ENCODE results near the gene EMID1.
A peak's percentile ranks its signal among the peaks of the same experiment; 100 is the strongest.

EMID1 gene

GRCh38 chr22:29298641-29299040 is 92.9 kb downstream of the EMID1 start:
- DNase-seq = no peak

- no peak for DNase-seq
Measured at GRCh38 chr22:29299136-29299900, 93.6 kb downstream of the EMID1 start.

- no peak for DNase-seq
Measured at GRCh38 chr22:29300467-29300806, 94.7 kb downstream of the EMID1 start.

- no peak for DNase-seq
Measured at GRCh38 chr22:29300807-29301601, 95.3 kb downstream of the EMID1 start.

GRCh38 chr22:29301716-29302401 is 96.2 kb downstream of the EMID1 start:
- DNase-seq = no peak

GRCh38 chr22:29302402-29302680 is 96.6 kb downstream of the EMID1 start:
- no peak for DNase-seq

- DNase-seq = no peak
Measured at GRCh38 chr22:29302681-29303465, 97.2 kb downstream of the EMID1 start.

GRCh38 chr22:29305836-29306174 is 100.1 kb downstream of the EMID1 start:
- no peak for DNase-seq

GRCh38 chr22:29306175-29306834 is 100.6 kb downstream of the EMID1 start, which contains the start of gene GAS2L1:
Gene GAS2L1, plus strand, starts transcription at chr22:29306650. Its CDS starts 1,456 bp downstream, at chr22:29308106.
- DNase-seq = peak; percentile 75

- DNase-seq = peak; percentile 69
Measured at GRCh38 chr22:29306835-29307595, 101.3 kb downstream of the EMID1 start.

- no peak for DNase-seq
Measured at GRCh38 chr22:29307596-29308147, 102.0 kb downstream of the EMID1 start.

- no peak for DNase-seq
Measured at GRCh38 chr22:29308148-29308790, 102.6 kb downstream of the EMID1 start.

- peak; percentile 49 for DNase-seq
Measured at GRCh38 chr22:29308791-29309262, 103.1 kb downstream of the EMID1 start.

All from fibroblast of upper back skin (primary cell).